ENCODE results near the gene PIPOX.

DNA sequence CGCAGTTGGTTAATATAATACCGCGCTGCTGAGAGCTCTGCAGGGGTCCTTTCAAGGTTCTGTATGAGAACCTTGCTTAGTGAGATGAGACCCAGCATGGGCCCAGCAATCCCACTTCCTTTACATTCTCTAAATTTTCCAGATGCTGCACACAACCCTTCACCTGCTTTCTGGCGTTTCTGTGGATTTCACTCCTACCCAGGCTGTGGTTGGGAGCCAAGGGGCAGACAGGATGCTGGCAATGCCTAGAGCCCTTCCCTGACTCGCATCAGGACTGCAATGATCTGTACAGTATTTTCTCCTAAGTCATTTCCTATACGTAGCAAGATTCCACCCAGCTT, 10.1 kb upstream of the PIPOX start:
- TF ChIP-seq CTCF (IDR thresholded peaks at IDR 0.05) (no peak), POLR2A (IDR thresholded peaks at IDR 0.05) (no peak)
